Fibroblast of mammary gland (primary cell): ENCODE measurements around the gene NEGR1.

Experiments used
- DNase-seq: peaks from one replicate; pipeline ENCODE4 v3.0.0-alpha.2; 2010; ENCODE audit warnings: low read depth
- H3K4me3 ChIP-seq: 2 replicates; pipeline ENCODE4 v1.5.1; 2011; ENCODE audit warnings: low read depth, mild to moderate bottlenecking, low read length, moderate library complexity; ENCODE audit not compliant: control insufficient read depth
- CTCF ChIP-seq: conservative IDR thresholded peaks from 2 replicates; pipeline ENCODE4 v1.5.1; 2011; ENCODE audit warnings: low read depth, low read length, inconsistent platforms; ENCODE audit not compliant: control insufficient read depth, insufficient read depth

The NEGR1 gene

DNA sequence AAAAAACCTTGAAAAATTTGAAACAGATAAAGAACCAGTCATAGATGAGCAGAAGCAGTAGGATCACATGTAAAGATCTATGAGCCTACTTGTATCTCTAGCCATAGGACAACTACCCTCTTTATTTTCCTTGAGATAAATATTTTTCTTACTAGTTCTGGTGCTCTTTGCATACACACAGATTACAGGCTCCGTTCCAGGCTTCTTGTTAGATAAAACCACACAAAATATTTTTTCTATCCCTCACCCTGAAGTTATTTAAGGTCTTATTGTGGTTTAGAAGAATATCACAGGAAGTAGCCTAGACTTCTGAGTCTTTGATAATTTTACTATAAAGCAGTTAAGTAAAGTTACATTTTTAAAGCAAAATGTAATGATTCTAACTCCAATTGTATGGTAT lies 512.2 kb downstream of the NEGR1 start:
- no peak for TF ChIP-seq CTCF
- peak; percentile 38 for DNase-seq
- H3K4me3 ChIP-seq = no peak overlapping the region

- TF ChIP-seq CTCF = no peak
- DNase-seq = no peak
- H3K4me3 ChIP-seq = no peak overlapping the region
Measured at GRCh38 chr1:71766748-71767147, 515.6 kb downstream of the NEGR1 start.

- no peak for DNase-seq
- no peak overlapping the region for H3K4me3 ChIP-seq
- TF ChIP-seq CTCF = no peak
Measured at GRCh38 chr1:71762514-71763255, 519.7 kb downstream of the NEGR1 start.

GRCh38 chr1:71755441-71755840 lies 526.9 kb downstream of the NEGR1 start:
- TF ChIP-seq CTCF = no peak
- DNase-seq = no peak
- H3K4me3 ChIP-seq = no peak overlapping the region

DNA sequence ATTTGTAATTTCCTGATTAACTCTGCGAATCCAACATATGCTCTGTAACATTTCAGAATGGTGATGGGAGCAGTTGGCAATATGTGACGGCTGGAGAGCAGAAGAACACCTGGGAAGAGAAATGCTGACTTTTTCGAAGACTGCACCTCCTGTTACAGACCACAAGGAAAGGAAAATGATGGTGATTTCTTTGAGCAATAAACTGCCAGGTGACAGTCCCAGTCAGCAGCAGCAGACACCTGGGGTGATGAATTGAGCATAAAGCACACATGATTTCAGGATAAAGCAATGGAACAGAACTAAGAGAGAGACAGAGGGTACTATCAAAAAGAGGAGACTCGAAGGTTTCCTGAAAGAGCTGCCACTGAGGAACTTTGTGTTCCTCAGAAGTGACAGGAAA lies 528.6 kb downstream of the NEGR1 start:
- no peak overlapping the region for H3K4me3 ChIP-seq
- no peak for DNase-seq
- TF ChIP-seq CTCF = no peak

GRCh38 chr1:71745326-71745725 lies 537.0 kb downstream of the NEGR1 start:
- TF ChIP-seq CTCF = no peak
- H3K4me3 ChIP-seq = no peak overlapping the region
- peak; percentile 13 for DNase-seq
